Measurements from ENCODE around the gene FGD6. TPM values are rescaled to one million over a fixed set of nuclear protein-coding genes. Genes with fewer than 3 reads are reported as not detected.

Gene FGD6
- total RNA-seq, 1 experiment from 2014 or later = 18.2 TPM

DNA sequence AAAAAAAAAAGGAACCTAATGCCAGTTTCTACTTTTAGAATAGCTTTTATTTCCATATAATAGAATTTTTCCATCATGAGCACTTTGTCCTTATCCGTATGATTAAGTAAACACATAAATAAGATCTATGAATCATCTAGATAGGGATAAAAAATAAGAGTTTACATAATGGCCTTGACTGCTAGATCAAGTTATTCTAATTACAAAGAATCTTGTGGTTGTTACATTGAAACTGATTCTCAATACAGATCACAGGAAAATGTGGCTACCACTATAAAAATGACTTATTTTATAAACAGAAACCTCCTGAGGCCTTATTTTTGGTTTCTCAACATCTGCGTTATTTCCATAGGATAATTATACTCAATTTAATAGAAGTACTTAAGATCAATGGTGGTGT lies 179.4 kb downstream of the FGD6 start:
- no peaks in the 10 kb centered on the region for H3K9me2 ChIP-seq (ENCODE audit: insufficient read depth)

GRCh38 chr12:95034750-95035149 lies 182.5 kb downstream of the FGD6 start:
- ChIA-PET RAD21 (ENCODE audit: low non-redundant PET in 1 of 2, low total read pairs in 2 of 2, uncharacterized antibody in 2 of 2, unreplicated experiment in 2 of 2) (no interaction called here), POLR2A (no interaction called here), CTCF (no interaction called here)
- Histone ChIP-seq H3K9me2 (ENCODE audit: insufficient read depth) (no peaks in the 10 kb centered on the region), H3K27me3 (ENCODE audit: insufficient read depth, low read length) (no peaks in the 10 kb centered on the region), H3K9me3 (ENCODE audit: control insufficient read depth in 1 of 2, insufficient read depth in 1 of 2, low read depth in 1 of 2, low read length in 2 of 2) (no peaks in the 10 kb centered on the region), H4K20me1 (ENCODE audit: insufficient read depth) (no peaks in the 10 kb centered on the region), H3K4me2 (ENCODE audit: low read length) (no peak overlapping the region), H3K27ac (ENCODE audit: low read depth, low read length) (no peak overlapping the region), H3K79me2 (ENCODE audit: insufficient read depth, low read length) (no peaks in the 10 kb centered on the region), H3K36me3 (ENCODE audit: control insufficient read depth in 1 of 2, insufficient read depth in 2 of 2, low read length in 2 of 2) (peaks cover 4 to 7% of the 10 kb centered on the region in 2 experiments; a peak in 2 of 4 replicates), H3K9ac (ENCODE audit: low read length) (no peak overlapping the region), H2AFZ (ENCODE audit: low read depth, low read length, poor library complexity, severe bottlenecking) (no peak overlapping the region), H3K4me1 (ENCODE audit: control insufficient read depth in 1 of 2, insufficient read depth in 2 of 2, low read length in 2 of 2) (no peaks in the 10 kb centered on the region), H3K4me3 (replicated peaks in 1 of 2; ENCODE audit: low read depth in 1 of 2, low read length in 2 of 2) (no peak overlapping the region)
- DNase-seq (ENCODE audit: low read depth, low spot score) (no peak), ATAC-seq (no peak)
- intact Hi-C loops (cut with micrococcal nuclease) = no loop called here
- TF ChIP-seq CBX3 (IDR thresholded peaks at IDR 0.05; ENCODE audit: low read depth) = no peak
- TF ChIP-seq SRF (IDR thresholded peaks at IDR 0.05; ENCODE audit: low read depth) = no peak
- no peak for TF ChIP-seq ATF3 (IDR thresholded peaks at IDR 0.05)
- TF ChIP-seq, protein P1, sequence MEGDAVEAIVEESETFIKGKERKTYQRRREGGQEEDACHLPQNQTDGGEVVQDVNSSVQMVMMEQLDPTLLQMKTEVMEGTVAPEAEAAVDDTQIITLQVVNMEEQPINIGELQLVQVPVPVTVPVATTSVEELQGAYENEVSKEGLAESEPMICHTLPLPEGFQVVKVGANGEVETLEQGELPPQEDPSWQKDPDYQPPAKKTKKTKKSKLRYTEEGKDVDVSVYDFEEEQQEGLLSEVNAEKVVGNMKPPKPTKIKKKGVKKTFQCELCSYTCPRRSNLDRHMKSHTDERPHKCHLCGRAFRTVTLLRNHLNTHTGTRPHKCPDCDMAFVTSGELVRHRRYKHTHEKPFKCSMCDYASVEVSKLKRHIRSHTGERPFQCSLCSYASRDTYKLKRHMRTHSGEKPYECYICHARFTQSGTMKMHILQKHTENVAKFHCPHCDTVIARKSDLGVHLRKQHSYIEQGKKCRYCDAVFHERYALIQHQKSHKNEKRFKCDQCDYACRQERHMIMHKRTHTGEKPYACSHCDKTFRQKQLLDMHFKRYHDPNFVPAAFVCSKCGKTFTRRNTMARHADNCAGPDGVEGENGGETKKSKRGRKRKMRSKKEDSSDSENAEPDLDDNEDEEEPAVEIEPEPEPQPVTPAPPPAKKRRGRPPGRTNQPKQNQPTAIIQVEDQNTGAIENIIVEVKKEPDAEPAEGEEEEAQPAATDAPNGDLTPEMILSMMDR (IDR thresholded peaks at IDR 0.05 in 2 of 3, conservative IDR thresholded peaks at IDR 0.05 in 1 of 3; ENCODE audit: borderline replicate concordance in 1 of 3, insufficient read depth in 1 of 3, low read depth in 2 of 3, low read length in 2 of 3) = no peak
- TF ChIP-seq POLR2AphosphoS5 (IDR thresholded peaks at IDR 0.05; ENCODE audit: low read depth, low read length) = no peak
- no peak for TF ChIP-seq EZH2phosphoT487 (IDR thresholded peaks at IDR 0.05; ENCODE audit: borderline replicate concordance)
- TF ChIP-seq TCF7L2 (IDR thresholded peaks at IDR 0.05; ENCODE audit: borderline replicate concordance, extremely low read depth, insufficient read depth, insufficient read length) = no peak
- no TSS peak for BruUV-seq (replicated peaks)

More for the DNA sequence above, 179.4 kb downstream of the FGD6 start:
- no peaks in the 10 kb centered on the region for H3K9me3 ChIP-seq (ENCODE audit: control insufficient read depth in 1 of 2, insufficient read depth in 1 of 2, low read depth in 1 of 2, low read length in 2 of 2)
- no peak overlapping the region for H3K27ac ChIP-seq (ENCODE audit: low read depth, low read length)
- no peak overlapping the region for H2AFZ ChIP-seq (ENCODE audit: low read depth, low read length, poor library complexity, severe bottlenecking)
- H3K9ac ChIP-seq (ENCODE audit: low read length) = no peak overlapping the region
- TF ChIP-seq SP1 (IDR thresholded peaks at IDR 0.05; ENCODE audit: low read depth) = no peak
- TF ChIP-seq, protein P2, sequence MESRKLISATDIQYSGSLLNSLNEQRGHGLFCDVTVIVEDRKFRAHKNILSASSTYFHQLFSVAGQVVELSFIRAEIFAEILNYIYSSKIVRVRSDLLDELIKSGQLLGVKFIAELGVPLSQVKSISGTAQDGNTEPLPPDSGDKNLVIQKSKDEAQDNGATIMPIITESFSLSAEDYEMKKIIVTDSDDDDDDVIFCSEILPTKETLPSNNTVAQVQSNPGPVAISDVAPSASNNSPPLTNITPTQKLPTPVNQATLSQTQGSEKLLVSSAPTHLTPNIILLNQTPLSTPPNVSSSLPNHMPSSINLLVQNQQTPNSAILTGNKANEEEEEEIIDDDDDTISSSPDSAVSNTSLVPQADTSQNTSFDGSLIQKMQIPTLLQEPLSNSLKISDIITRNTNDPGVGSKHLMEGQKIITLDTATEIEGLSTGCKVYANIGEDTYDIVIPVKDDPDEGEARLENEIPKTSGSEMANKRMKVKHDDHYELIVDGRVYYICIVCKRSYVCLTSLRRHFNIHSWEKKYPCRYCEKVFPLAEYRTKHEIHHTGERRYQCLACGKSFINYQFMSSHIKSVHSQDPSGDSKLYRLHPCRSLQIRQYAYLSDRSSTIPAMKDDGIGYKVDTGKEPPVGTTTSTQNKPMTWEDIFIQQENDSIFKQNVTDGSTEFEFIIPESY (IDR thresholded peaks at IDR 0.05; ENCODE audit: extremely low read depth, insufficient replicate concordance, low read length) = no peak
- TF ChIP-seq ATF3 (IDR thresholded peaks at IDR 0.05) = no peak
- TF ChIP-seq EZH2 (IDR thresholded peaks at IDR 0.05) = no peak
- TF ChIP-seq RAD21 (IDR thresholded peaks at IDR 0.05; ENCODE audit: low read depth) = no peak
- no peak for TF ChIP-seq POLR2A (IDR thresholded peaks at IDR 0.05; ENCODE audit: borderline replicate concordance, extremely low read depth, insufficient read depth, insufficient read length)
- no peak for ATAC-seq
- intact Hi-C loops (cut with micrococcal nuclease) = no loop called here
- no peaks in the 10 kb centered on the region for H3K4me1 ChIP-seq (ENCODE audit: control insufficient read depth in 1 of 2, insufficient read depth in 2 of 2, low read length in 2 of 2)
- ChIA-PET CTCF (no interaction called here), RAD21 (ENCODE audit: low non-redundant PET in 1 of 2, low total read pairs in 2 of 2, uncharacterized antibody in 2 of 2, unreplicated experiment in 2 of 2) (no interaction called here), POLR2A (no interaction called here)
- no peak overlapping the region for H3K4me3 ChIP-seq (replicated peaks in 1 of 2; ENCODE audit: low read depth in 1 of 2, low read length in 2 of 2)
- H3K4me2 ChIP-seq (ENCODE audit: low read length) = no peak overlapping the region
- DNase-seq (ENCODE audit: low read depth, low spot score) = no peak
- H4K20me1 ChIP-seq (ENCODE audit: insufficient read depth) = no peaks in the 10 kb centered on the region
- no TSS peak for BruUV-seq (replicated peaks)
- peaks cover 0 to 7% of the 10 kb centered on the region in 2 experiments; a peak in 1 of 4 replicates for H3K36me3 ChIP-seq (ENCODE audit: control insufficient read depth in 1 of 2, insufficient read depth in 2 of 2, low read length in 2 of 2)
- H3K27me3 ChIP-seq (ENCODE audit: insufficient read depth, low read length) = no peaks in the 10 kb centered on the region
- no peaks in the 10 kb centered on the region for H3K79me2 ChIP-seq (ENCODE audit: insufficient read depth, low read length)
